HG03064 (cell line): ENCODE results near the gene B9D1.

Experiments used
- ATAC-seq: cut with Tn5 transposase; IDR thresholded peaks from one replicate; pipeline ENCODE4 v1.9.1; 2021; ENCODE audit warnings: low read depth; ENCODE audit not compliant: unreplicated experiment

B9D1 gene

DNA sequence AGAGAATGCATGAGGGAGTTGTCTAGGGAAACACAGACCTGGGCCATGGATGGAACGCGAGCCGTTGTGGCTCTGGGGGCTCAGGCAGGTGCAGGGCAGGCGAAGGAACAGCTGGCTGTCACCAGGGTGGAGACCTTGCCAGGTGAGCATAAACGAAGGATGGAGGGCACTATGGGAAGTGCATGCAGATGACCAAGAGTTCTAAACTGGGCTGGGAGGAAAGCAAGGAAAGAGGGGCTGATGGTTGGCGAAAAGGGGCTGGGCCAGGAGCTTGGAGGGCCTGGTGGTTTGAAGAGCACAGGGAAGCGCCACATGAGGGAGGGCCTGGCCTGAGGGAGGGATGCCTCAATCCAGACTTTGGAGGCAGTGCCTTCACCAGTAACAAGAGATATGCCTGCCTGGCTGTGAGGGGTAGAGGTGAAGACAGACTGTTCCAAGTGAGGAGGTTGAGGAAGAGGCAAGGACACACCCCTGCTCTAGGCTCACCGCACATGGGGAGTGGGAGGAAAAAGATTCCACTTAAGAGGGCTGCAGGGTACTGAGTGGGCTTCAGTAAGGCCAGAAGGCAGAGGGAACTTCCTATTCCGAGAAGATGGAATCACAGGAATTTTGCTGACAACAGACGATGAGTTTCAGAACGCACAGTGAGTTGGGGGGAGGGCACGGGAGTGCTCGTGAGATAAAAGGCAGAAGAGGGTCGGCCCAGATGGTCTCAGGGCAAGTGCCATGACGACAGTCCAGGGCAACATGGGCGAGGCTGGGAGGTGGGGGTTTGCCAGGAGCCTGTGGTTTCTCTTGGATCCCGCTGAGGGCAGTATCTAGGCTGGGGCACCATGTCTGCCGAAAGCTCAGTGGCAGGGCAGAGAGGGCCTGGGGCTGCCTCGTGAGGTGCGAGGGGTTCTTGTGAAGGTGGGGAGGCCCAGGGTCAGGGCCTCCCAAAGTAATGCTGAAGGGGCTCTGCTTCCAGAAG is 20.6 kb downstream of the B9D1 start:
- no peak for ATAC-seq

DNA sequence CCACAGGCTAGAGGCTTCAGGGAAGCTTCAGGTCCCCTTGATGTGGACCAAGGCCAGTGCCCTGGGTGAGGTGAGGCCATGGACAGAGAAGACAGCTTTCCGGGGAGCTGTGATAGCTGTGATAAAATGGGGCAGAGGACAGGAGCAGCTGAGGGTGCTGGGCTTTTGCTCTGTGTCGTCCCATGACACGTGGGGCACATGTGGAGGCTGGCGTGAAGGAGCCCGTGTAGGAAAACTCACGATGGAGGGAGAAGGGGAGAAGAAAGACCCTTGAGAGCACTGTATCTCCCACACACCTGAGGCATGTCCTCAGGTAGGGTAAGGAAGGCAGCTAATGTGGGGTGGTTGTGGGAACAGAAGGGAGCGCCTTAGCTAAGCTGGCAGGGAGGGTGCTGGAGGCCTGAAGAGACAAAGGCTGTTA is 21.3 kb downstream of the B9D1 start:
- no peak for ATAC-seq

DNA sequence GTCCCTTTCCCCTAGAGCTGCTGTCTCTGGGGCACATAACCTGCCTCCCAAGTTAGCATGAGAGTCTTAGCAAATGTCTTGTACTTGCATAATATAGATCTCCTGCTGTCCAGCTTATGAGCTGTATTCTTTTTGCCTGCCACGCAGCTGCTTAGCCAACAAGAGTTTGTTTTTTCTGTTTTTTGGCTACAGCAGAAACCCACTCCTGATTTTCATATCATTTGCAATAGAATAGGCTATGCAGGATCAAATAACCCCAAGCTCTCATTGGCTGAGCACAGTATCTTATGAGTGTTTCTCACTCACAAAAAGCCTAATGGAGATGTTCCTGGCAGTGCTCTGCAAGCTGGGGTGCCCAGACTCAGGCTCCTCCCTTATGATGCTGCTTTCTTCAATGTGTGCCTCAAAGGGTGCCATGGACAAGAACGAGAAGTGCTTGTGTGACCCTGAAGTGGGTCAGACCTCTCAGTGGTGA is 23.1 kb downstream of the B9D1 start:
- ATAC-seq = no peak

DNA sequence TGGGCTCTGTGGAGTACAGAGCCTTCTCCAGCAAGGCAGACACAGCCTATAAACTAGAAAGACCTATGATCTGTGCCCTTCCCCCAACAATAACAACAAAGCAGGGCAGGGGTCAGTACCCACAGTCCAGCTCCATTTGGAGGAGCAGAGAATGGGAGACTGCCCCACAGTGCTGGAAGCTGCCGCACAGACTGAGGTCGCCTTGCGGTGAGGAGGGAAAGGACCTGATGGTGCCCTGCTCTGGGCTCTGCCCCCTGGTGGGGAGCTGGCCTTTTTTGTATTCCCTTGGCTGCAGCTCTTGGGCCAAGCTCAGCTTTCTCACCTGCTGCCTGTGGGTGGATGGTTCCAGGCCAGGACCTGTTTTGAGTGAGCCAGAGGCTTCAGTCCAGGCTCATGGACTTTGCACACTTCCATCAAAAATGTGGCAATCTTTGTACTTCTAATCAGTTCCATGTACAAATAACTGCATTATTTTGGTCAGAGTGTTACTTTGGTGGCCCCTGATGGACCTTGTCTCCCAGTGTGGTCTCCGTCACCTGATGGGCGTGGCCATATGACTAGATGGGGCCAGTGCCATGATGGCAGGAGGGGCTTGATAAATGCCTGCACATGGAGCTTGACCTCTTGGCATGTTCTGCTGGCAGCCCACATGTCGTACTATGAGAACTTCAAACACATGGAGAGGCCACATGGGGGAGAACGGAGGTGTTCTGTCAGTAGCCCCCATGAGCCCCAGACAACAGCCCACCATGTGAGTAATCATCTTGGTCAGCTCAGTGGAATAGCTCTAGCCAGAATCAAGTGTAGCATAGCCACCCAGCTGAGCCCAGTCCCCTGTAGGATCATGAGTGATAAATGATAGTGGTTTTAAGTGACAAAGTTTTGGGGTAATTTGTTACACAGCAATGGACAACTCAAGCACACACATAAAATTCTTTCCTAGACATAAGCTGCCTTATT is 24.2 kb downstream of the B9D1 start:
- ATAC-seq = no peak

DNA sequence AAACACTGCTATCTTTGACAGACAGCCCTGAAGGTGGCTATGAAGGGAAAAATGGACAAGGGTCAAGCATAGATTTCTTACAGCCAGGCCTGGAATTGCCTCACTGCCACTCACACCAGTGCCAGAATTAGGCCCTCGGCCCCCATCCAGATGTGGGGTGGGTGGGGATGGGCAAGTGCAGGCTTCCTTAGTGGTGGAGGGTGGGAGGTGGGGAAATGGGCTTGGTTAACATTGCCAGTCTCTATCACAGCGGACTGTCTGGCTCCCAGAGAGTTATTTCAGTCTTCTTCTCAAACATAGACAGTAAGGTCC is 24.9 kb downstream of the B9D1 start:
- no peak for ATAC-seq

DNA sequence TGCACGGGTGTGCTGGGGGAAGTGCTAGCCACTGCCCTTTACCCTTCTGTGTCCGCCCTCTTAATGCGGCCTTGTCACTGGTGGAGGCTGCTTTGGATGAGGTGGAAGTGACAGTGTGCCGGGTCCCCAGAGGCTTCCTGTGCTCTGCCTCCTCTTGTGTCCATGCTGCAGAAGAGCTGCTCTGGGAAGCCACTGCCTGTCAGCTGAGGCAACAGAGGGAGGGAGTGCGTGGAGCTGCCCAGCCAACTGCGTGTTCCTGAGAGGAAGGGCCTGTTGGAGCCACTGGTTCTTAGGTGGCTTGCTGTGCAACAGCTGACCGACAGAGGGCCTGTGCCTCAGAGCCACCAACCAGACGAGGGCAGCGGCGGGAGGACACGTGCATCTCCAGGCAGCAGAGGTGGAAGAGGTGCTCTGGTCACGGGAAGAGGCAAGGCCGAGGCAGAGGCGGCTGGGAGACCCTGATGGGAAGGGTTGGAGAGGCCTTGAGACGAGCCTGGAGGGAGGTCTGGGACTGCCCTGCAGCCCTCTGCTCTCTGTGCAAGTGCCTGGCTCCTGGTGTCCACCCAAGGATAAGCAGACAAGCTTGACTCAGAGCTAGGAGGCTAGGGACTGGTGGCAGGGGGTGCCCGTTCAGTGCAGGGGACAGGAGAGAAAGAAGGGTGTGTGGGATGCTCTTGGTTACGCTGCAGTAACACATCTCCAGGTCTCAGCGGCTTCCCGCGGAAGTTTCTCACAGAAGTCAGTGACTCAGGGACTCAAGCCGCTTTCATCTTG is 25.4 kb downstream of the B9D1 start:
- no peak for ATAC-seq

DNA sequence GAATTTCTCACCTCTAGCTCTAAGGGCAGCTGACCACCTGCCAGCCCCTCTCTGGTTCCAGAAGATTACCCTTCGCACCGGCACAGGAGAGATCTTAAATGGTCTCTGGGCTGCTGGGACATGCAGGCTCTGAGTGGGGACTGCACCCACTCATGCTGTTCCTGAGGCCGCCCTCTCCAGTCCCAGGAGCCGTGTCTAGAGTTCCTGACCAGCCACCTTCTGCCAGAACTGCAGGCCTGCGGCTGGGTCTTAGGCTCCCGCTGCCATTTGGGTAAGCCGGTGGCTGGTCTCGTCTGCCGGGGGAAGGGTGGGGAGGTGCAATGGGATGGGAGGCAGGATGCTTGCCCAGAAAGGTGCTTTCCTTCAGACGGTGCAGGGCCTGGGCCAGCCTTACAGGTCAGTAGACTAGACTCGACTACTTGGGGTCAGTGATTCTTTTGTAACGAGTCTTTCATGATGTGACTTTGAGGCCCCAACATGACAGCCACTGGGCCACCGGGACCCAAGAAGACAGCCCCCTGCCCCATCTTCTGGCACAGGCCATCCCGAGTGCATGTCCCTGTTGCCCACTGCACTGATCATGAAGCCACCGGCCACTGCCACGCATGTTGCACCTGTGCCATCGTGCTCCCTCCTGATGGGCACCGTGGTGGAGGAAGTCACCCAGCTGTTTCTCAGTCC is 26.4 kb downstream of the B9D1 start:
- no peak for ATAC-seq

DNA sequence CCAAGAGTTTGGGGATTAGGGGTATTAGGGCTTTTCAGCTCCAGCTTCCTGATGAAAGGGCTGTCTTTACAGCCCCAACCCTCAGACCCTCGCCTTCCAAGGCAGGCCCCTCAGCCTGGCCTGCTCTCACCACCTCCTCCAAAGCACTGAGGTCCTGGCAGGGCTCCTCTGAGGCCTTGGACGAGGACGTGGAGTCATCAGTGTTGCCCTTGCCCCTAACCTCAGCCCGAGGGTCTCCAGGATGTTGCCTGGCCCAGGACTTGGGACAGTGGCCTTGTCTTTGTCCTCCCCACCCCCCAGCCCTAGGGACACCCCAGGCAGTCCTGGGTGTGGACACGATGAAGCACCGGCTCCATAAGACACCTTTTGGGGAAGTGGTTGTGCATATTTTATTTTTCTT is 28.2 kb downstream of the B9D1 start:
- no peak for ATAC-seq

DNA sequence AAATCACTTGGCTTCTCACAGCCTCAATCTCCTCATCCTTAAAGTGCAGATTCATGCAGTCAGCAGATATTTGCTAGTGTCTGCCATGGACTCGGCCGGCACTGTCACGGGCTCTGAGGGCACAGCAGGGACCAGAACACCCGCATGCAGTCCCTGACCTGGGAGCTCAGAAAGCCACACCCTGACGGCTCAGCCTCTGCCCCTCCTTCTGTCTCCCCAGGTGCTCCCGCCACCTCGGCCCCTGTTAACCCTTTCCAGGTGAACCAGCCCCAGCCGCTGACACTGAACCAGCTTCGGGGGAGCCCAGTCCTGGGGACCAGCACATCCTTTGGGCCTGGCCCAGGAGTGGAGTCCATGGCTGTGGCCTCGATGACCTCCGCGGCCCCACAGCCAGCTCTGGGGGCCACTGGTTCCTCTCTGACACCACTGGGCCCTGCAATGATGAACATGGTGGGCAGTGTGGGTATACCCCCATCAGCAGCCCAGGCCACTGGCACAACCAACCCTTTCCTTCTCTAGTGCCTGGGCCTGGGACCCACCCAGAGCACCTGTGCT is 28.7 kb downstream of the B9D1 start:
- ATAC-seq = no peak

DNA sequence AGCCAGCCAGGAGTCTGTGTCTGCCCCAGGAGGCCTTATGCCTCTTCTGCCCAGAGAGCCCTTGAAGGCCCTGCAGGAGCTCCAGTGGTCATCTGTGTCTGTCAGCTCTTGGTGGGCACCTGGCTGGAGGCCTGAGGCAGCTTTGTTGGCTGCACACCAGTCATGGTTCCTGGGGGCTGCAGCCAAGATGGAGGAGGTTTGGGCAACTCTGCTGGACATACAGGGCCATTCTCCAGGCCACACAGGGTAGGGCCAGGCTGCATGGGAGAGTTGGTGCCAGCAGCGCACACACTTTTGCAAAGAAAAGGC is 29.4 kb downstream of the B9D1 start:
- ATAC-seq = no peak

DNA sequence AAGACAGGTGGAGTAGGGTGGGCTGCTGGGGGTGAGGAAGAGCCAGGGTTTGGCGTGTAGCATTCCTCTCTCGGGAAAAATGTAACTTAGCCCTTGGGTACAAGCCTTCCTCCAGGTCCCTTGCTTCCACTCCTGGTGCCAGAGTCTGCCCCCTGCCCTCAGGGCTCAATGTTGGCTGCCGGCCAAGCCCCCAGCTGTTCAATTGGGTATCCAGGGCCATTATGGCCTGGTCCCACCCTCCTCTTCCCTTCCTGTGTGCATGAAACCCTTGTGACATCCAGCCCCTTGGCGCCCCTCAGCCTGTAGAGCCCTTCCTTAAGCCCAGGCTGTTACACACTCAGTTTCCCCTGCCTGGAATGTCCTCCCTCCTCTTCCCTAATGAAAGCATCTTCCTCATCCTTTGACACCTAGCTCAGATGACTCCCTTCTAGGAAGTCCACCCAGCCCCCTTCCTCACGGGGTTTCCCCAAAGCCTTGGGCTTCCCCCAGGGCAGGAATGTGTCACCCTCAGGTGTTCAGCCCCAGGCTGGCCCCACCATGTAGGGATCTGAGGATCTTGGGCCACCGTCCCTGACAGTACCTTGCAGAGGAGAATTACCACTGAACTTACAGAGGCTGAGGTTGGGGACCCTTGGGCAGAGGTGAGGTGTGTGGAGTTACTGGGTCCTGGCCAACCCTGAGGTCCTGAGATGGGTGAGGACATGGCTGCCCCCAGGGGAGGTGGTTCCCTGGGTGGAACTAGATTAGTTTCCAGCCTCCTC is 30.0 kb downstream of the B9D1 start:
- ATAC-seq = no peak

DNA sequence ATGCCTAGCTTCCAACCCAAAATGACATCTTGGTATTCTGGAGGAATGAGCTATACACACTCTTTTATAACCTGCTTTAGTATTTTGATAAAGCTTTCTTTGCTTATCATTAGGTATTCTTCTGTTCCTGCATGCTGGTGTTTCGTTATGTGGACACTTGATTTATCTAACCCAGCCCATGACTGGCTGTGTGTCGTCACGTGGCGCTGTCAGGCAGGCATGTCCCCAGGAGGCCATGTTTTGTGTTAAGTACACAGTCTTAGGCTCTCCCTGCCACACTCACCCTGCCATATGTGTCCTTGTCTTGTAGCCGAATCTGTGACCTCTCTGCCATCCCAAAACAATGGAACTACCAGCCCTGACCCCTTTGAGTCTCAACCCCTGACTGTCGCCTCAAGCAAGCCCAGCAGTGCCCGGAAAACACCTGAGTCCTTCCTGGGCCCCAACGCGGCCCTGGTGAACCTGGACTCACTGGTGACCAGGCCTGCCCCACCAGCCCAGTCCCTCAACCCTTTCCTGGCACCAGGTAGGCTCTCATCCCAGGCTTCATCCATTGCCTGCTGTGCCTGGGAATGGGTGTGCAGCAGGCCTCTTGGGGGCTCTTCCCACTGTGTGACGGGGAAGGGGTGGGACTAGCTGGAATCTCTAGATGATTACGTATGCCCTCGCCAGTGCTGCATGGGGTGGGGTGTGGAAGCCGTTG is 30.8 kb downstream of the B9D1 start:
- no peak for ATAC-seq

DNA sequence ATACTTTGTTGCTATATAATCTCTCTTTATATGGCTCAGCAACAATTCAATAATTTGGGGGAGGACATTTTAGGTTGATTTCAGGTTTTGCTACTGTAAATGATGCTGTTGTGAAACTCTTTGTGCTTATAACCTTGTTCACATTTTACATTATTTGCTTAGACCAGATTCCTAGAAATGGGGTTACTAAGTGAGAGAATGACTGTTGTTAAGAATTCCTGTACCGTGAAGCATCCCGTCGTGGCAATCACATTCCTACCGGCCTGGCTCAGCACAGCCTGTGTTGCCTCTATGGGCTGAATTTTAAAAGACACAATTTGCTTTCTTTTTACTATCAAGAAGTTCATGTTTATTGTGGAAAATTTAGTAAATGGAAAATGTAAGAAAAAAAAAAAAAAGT is 31.4 kb downstream of the B9D1 start:
- no peak for ATAC-seq

DNA sequence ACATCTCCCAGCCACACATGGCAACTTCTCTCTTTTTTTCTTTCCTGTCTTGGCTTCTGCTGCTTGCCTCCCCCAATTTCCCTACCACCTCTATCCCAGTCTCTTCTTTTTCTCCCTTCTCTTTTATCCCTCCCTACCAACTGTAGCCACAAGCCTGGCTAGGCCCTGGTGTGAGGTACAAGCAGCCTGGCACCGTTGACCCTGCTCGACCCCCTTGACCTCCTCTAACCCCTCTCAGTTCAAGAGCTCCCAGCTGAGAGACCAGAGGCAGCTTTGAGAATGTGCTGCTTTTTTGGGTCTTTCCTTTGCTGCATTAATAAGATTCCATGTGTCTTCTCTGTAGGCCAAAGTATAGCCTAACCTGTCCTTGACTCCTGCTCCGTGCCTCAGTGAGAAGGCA is 32.3 kb downstream of the B9D1 start:
- no peak for ATAC-seq

DNA sequence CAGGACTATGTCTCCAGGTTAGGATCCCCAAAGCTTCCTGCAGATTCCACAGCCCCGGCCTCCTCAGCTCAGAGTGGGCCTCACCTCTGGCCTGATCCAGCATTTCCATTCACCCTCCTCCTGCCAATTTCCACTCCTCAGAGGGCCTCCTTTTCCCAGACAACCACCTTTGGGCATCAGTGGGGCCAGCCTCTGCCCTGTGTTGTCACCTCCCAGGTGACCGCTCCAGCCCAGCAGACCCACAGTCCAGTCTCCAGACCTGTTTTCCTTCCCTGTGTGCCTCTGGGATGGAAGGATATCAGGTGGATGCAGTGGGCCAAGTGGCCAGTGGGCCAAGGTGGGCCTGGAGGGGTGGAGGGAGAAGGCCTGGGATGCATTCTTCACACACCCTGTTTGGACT is 32.7 kb downstream of the B9D1 start:
- ATAC-seq = no peak

DNA sequence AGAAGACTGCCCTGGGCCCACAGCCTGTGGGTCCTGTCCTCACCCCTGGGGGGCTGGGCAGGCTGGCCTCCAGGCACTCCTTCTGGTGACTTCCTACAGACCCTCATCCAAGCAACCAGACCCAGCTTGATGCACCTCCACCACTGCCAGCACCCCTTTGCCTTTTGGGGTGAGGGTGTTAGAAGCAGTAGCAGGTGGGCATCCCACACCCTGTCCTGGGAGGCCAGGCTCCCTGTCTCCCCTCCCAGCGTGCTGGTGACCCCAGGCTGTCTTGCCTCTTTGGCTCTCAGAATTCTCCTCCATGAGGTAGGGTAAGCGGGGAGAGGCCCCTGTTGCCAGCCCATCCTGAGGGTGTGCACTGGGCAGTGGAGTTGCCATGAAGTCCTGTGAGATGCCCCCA is 33.4 kb downstream of the B9D1 start:
- no peak for ATAC-seq

DNA sequence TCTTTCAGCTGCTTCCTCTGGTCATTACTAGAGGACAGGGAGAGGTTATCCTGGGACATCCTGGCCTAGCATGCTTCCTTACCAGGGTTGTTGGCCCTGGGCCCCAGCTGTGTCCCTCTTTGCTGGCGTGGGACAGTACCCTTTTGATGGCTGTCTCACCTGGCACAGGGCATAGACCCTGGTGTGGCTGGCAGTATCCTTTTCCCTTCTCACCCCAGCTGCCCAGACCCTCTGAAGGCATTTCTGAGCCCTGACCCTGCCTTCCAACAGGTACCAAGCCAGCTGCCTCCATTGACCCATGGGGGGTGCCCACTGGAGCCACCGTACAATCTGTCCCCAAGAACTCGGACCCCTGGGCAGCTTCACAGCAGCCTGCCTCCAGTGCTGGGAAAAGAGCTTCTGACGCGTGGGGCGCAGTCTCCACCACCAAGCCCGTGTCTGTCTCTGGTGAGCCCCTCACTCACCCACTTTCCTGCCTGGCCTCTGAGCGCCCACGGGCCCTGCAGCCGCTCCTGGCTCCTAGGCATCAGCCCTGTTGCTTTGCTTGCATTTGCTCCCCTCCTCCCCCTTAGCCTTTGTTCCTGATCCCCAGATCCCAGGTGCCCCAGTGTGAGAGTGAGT is 34.0 kb downstream of the B9D1 start:
- no peak for ATAC-seq
